HG02852 (cell line): ENCODE measurements around the gene DENND4C.
A peak's percentile ranks its signal among the peaks of the same experiment; 100 is the strongest.
"Not testable (repeated sequence)": the region's sequence is repeated elsewhere in the genome, so short reads cannot be mapped to it uniquely, and the experiment has no call there.

Experiments used
- ATAC-seq: cut with Tn5 transposase; IDR thresholded peaks from one replicate; pipeline ENCODE4 v1.9.1; 2021; ENCODE audit warnings: mild to moderate bottlenecking, moderate library complexity; ENCODE audit not compliant: unreplicated experiment

The DENND4C gene

DNA sequence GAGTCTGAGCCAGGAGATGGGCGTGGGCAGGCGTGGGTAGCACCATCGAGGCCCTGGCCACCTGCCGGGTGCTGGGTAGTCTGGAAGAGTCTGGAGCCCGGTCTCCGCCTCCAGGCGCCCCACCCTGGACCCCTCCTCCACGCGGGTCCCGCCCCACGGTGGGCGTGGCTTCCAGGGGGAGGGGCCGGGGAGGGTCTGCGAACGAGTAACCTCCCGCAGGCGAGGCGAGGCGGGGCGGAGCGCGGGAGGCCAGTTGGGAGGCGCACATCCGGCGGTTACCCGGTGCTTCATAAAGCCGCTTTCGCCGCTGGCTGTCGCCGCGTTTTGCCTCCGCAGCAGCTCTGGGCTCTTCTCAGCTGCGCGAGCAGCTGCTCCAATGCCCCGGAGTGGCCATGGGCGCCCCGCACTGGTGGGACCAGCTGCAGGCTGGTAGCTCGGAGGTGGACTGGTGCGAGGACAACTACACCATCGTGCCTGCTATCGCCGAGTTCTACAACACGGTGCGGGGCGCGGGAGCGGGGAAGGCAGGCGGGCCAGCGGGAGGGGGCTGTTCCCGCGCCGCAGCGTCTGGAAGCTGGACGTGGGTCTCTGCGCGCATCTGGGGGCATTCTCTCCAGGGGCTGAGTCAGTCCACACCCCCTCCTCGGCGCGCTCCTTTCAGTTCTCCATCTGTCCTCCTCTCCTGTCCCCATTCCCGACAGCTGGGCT lies 178.4 kb downstream of the DENND4C start, which contains the start of gene ACER2:
Gene ACER2, plus strand, starts transcription at position 317 of the 708 bp plus-strand sequence. Its CDS starts 76 bp downstream, at position 393.
- peak; percentile 92 for ATAC-seq

DNA sequence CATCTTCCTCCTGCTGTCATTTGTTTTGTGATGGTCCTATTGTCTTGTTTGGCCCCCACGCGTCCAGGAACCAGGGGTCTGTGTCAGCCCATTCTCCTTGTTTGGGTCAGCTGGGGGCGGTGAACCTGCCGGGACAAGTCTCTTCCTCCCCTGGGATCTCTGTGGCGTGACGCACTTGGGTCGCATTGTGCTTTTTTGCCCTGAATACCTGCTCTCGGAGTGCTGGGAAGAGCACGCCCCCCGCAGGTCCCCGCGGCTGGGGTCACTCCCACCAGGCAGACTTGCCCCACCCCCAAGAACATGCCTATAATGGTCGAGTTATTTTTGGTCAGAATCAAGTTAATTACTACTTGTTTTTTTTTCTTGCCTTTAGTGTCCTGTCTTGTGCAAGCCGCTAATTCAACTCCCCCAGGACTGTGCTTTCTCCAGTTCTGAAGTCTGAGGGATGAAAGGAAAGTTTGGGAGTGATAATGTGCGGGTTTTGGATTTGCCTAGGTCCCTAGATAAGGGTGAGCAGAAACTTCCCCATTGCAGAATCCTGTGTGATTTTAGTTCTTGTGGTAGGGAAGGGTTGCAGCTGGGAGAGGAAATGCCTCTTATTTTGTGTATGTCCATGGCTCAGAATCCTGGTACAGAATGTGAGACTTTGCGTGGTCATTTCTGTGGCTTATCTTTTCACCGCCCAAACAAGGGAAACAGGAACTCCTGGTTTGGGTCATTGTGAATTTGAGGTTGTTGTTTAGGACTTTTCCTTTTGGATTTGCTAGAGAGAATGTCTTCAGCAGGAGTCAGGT lies 179.1 kb downstream of the DENND4C start:
- ATAC-seq: peak; percentile 18

DNA sequence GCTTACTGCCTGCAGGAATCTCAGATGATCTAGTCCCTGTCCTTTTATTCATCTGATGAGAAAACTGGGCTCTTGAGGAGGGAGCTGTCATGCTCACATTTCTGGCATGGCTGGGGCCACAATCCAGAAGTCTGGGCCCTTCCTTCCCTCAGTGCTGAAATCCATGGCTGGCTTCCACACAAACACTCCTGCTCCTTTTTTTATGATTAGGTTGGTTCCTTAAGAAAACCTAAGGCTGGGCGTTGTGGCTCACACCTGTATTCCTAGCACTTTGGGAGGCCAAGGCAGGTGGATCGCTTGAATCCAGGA lies 179.7 kb downstream of the DENND4C start:
- no peak for ATAC-seq

DNA sequence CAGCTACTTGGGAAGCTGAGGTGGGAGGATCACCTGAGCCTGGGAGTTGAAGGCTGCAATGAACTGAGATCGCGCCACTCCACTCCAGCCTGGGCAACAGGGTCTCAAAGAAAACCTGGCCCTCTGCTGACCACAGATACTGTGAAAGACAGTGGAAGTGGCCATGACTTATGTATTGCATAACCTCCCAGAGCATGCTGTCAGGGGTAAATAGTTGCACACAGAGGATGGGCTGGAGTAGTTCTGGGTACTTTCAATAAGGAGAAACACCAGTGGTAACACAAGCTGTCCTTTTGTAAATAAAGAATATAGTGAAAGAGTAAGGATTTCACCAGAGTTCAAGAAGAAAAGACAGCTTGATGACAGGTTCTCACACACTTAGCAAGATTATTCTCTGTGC lies 180.1 kb downstream of the DENND4C start:
- no peak for ATAC-seq

DNA sequence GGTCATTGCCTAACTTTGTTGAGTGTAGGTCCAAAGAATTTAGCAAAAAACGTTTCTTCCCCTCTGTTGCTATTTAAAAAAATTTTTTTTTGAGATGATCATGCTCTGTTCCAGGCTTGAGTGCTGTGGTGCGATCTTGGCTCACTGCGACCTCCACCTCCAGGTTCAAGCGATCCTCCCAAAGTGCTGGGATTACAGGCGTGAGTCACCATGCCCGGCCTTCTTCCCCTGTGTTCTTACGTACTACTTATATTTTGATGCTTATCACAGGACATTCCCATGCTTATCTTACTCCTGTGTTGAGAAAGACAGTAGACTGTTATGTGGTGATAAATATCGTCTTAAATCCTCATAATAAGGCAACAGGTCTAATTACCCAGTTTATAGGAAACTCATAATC lies 180.8 kb downstream of the DENND4C start:
- ATAC-seq: no peak

DNA sequence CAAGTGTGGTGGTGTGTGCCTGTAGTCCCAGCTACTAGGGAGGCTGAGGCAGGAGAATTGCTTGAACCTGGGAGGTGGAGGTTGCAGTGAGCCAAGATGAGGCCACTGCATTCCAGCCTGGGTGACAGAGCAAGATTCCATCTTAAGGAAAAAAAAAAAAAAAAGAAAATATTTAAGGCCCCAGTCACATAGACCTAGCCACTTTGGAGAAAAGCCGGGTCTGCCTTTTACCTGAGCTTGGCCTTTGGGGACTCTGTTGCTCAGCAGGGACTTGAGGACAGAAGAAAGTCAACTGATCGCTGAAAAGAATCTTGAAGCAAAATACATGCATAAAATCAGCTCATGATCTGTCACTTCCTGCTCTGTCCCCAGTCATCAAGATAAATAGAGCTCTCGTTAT lies 183.0 kb downstream of the DENND4C start:
- ATAC-seq: not testable (repeated sequence)

DNA sequence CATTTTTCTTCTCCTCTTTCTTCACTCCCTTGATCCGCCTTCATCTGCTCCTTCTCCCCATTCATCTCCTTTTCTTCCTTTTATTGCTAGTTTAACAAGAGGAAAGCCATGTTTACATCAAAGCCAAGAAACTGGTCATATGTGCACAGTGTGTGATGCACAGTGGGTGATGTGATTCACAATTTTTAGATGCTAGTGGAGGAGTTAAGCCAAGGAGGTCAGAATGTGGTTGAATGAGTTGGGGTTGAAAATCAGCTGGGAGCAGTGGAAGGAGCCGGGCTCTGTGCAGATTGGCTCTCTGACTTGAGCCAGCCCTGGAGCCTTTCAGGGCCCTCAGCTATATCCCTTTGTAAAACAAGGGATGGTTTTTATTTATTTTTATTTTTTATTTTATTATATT lies 185.7 kb downstream of the DENND4C start:
- no peak for ATAC-seq

DNA sequence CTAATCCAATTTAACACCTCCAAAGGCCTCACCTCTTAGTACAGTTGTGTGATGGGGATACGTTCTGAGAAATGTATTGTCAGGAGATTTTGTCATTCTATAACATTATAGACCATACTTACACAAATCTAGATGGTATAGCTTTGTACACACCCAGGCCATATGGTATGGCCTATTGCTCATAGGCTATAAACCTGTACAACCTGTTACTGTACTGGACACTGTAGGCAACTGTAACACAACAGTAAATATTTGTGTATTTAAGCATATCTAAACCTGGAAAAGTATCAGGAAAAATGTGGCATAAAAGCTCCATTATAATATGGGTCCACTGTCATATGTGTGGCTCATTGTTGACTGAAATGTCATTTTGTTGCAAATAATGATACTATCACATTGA lies 190.4 kb downstream of the DENND4C start:
- no peak for ATAC-seq
